Endothelial cell of umbilical vein (primary cell): ENCODE measurements around the gene ISL2. TPM values are rescaled to one million over a fixed set of nuclear protein-coding genes. Genes with fewer than 3 reads are reported as not detected.

Experiments used
- BruUV-seq: library from RNA; stranded (reverse); fragments of 400-500 nt; replicated peaks from 2 replicates; lab custom pipeline; 2021; lab: Mats Ljungman, UMichigan
- CTCF ChIA-PET: fragments of 300-600, 350-600 bp; sonication (Branson Sonifier 250); formaldehyde crosslinking; loops from one replicate; lab custom pipeline; 2021; ENCODE audit warnings: antibody characterized with exemption, inconsistent platforms; lab: Charles Lee
- POLR2A ChIA-PET: fragments of 300-600, 350-600 bp; sonication (Branson Sonifier 250); formaldehyde crosslinking; loops from one replicate; lab custom pipeline; 2021; ENCODE audit warnings: antibody characterized with exemption, inconsistent platforms; lab: Charles Lee
- DNase-seq: peaks from one replicate; pipeline ENCODE4 v3.0.0-alpha.2; 2011; ENCODE audit warnings: low read depth, low spot score
- FAIRE-seq: peaks from 2 replicates; lab custom pipeline; 2011; peaks lifted over from hg19 to GRCh38; lab: Jason Lieb, UNC
- H2AFZ ChIP-seq: 2 replicates; pipeline ENCODE4 v1.6.0; 2012; ENCODE audit warnings: low read depth, low read length, control low read depth, inconsistent platforms
- H3K27ac ChIP-seq: 2 replicates; pipeline ENCODE4 v1.5.1; 2011; ENCODE audit warnings: low read depth, mild to moderate bottlenecking, control low read depth, low read length, moderate library complexity; ENCODE audit not compliant: insufficient read depth
- H3K27me3 ChIP-seq, 2 experiments: 2 replicates each; pipeline versions ENCODE4 v1.6.0 to v1.6.1; 2011; ENCODE audit warnings: low read length in 2 of 2, mixed read lengths in 1 of 2; ENCODE audit not compliant: control insufficient read depth in 2 of 2, insufficient read depth in 2 of 2
- H3K36me3 ChIP-seq, 2 experiments: 2 replicates in 1 of 2; 3 replicates in 1 of 2; pipeline ENCODE4 v1.5.1; 2011; ENCODE audit warnings: low read length in 2 of 2, mild to moderate bottlenecking in 1 of 2, moderate library complexity in 1 of 2; ENCODE audit not compliant: control insufficient read depth in 2 of 2, insufficient read depth in 2 of 2; ENCODE audit errors: extremely low read depth in 1 of 2
- H3K4me1 ChIP-seq: 3 replicates; pipeline ENCODE4 v1.5.1; 2011; ENCODE audit warnings: mild to moderate bottlenecking, low read length; ENCODE audit not compliant: control insufficient read depth, insufficient read depth; ENCODE audit errors: extremely low read depth
- H3K4me2 ChIP-seq: 2 replicates; pipeline ENCODE4 v1.6.1; 2011; ENCODE audit warnings: low read length, control low read depth, mixed read lengths; ENCODE audit not compliant: insufficient read depth
- H3K4me3 ChIP-seq, 3 experiments: fragments of 200-600 bp in 1 of 3; sonication (generic), shearing (Covaris generic) in 1 of 3; replicated peaks in 1 of 3; 2 replicates each; pipeline ENCODE4 v1.5.1; 2011 to 2016; ENCODE audit warnings: control low read depth in 3 of 3, low read length in 3 of 3, mild to moderate bottlenecking in 2 of 3, inconsistent platforms in 1 of 3, low read depth in 1 of 3, moderate library complexity in 1 of 3; ENCODE audit not compliant: insufficient read depth in 1 of 3
- H3K79me2 ChIP-seq: 2 replicates; pipeline ENCODE4 v1.6.0; 2012; ENCODE audit warnings: low read length, inconsistent platforms; ENCODE audit not compliant: control insufficient read depth, insufficient read depth
- H3K9ac ChIP-seq: replicated peaks from 2 replicates; pipeline ENCODE3; 2011; ENCODE audit warnings: low read length, control low read depth; ENCODE audit not compliant: insufficient read depth; ENCODE audit errors: extremely low read depth
- H3K9me1 ChIP-seq: replicated peaks from 3 replicates; pipeline ENCODE4 v1.6.0; 2011; ENCODE audit warnings: mild to moderate bottlenecking, low read length; ENCODE audit not compliant: control insufficient read depth, insufficient read depth; ENCODE audit errors: extremely low read depth
- H3K9me3 ChIP-seq: replicated peaks from 2 replicates; pipeline ENCODE4 v1.5.1; 2012; ENCODE audit warnings: low read length, inconsistent platforms; ENCODE audit not compliant: control insufficient read depth, insufficient read depth
- H4K20me1 ChIP-seq: replicated peaks from 2 replicates; pipeline ENCODE3; 2011; ENCODE audit warnings: mild to moderate bottlenecking, low read length; ENCODE audit not compliant: control insufficient read depth, insufficient read depth; ENCODE audit errors: extremely low read depth
- EZH2 ChIP-seq: IDR thresholded peaks from 2 replicates; pipeline ENCODE4 v1.6.1; 2012; ENCODE audit warnings: borderline replicate concordance, low read depth, mild to moderate bottlenecking, moderate library complexity, low read length, inconsistent platforms; ENCODE audit not compliant: severe bottlenecking
- FOS ChIP-seq: IDR thresholded peaks from 2 replicates; pipeline ENCODE4 v1.6.1; 2011; ENCODE audit warnings: mild to moderate bottlenecking, low read length, moderate library complexity, borderline replicate concordance; ENCODE audit not compliant: insufficient read depth
- GATA2 ChIP-seq: IDR thresholded peaks from 2 replicates; pipeline ENCODE4 v1.7.0; 2011; ENCODE audit warnings: low read depth, mild to moderate bottlenecking, moderate library complexity, mixed read lengths, low read length; ENCODE audit not compliant: insufficient read length, insufficient read depth
- JUN ChIP-seq: IDR thresholded peaks from 2 replicates; pipeline ENCODE4 v1.6.1; 2011; ENCODE audit warnings: borderline replicate concordance, low read depth; ENCODE audit not compliant: insufficient read length, insufficient read depth
- MYC ChIP-seq: IDR thresholded peaks from one replicate; pipeline ENCODE4 v1.6.1; 2011; ENCODE audit warnings: mild to moderate bottlenecking, low read depth, low read length
- POLR2A ChIP-seq: IDR thresholded peaks from 2 replicates; pipeline ENCODE4 v1.6.1; 2012; ENCODE audit warnings: low read depth, mild to moderate bottlenecking, control low read depth, low read length
- POLR2AphosphoS5 ChIP-seq: IDR thresholded peaks from 2 replicates; pipeline ENCODE4 v1.6.1; 2012; ENCODE audit warnings: low read depth, mild to moderate bottlenecking, control low read depth, low read length, moderate library complexity; ENCODE audit not compliant: insufficient read depth
- dilution Hi-C: fragments of 300-500 bp; cut with MboI; formaldehyde crosslinking; loops from one replicate; pipeline ENCODE4 v1.15.0; 2019; ENCODE audit warnings: low sequenced_read_pairs; ENCODE audit not compliant: extremely low pct_ligation_motif_present
- intact Hi-C: fragments of 100-400 bp; cut with micrococcal nuclease; formaldehyde crosslinking; loops from one replicate; pipeline ENCODE4 v1.10.0; 2022
- polyA plus RNA-seq, 4 experiments: library from polyadenylated mRNA; depleted of rRNA in 3 of 4; stranded (reverse) in 3 of 4; unstranded in 1 of 4; fragments of >200 nt; gene quantifications; 2 replicates each; pipeline versions ENCODE4 v1.2.1 to v1.2.3, GENCODE V29; 2011 to 2012; ENCODE audit warnings: missing spikeins in 1 of 4
- total RNA-seq: library from RNA; stranded (reverse); gene quantifications from 2 replicates; pipeline ENCODE4 v1.2.3, GENCODE V29; 2021
- TF ChIP-seq, protein P1 (sequence below), 2 donors: IDR thresholded peaks; 1 replicate in 1 of 2; 2 replicates in 1 of 2; pipeline ENCODE4 v1.5.1; 2011; ENCODE audit warnings: low read length in 2 of 2, mild to moderate bottlenecking in 2 of 2, moderate library complexity in 2 of 2, control low read depth in 1 of 2, inconsistent platforms in 1 of 2, low read depth in 1 of 2; ENCODE audit not compliant: insufficient read depth in 1 of 2; ENCODE audit errors: extremely low read depth in 1 of 2
- TF ChIP-seq, protein P2 (sequence below): IDR thresholded peaks from 2 replicates; pipeline ENCODE4 v1.6.1; 2011; ENCODE audit not compliant: insufficient read depth, insufficient read length

ISL2 gene
- total and polyA plus RNA-seq, 2 donors (not counting 3 experiments of a cell fraction or from before 2014, with no cell fraction given): 0.10 TPM; not detected in 1

GRCh38 chr15:76358453-76358852, 21.9 kb downstream of the ISL2 start:
- no peak for DNase-seq
- Histone ChIP-seq H3K79me2 (no peaks in the 10 kb centered on the region), H3K4me2 (no peak overlapping the region), H3K27ac (no peak overlapping the region), H4K20me1 (no peaks in the 10 kb centered on the region), H3K9me1 (no peaks in the 10 kb centered on the region), H3K9ac (no peak overlapping the region), H2AFZ (no peak overlapping the region), H3K4me3 (no peak overlapping the region), H3K36me3 (no peaks in the 10 kb centered on the region), H3K9me3 (no peaks in the 10 kb centered on the region), H3K27me3 (no peaks in the 10 kb centered on the region), H3K4me1 (no peaks in the 10 kb centered on the region)
- ChIA-PET CTCF (no interaction called here), POLR2A (no interaction called here)
- dilution Hi-C loops (no loop called here), intact Hi-C loops (no loop called here)
- no peak for FAIRE-seq
- no TSS peak for BruUV-seq
- TF ChIP-seq JUN (no peak), EZH2 (no peak), POLR2A (no peak), MYC (no peak), FOS (no peak), GATA2 (no peak), POLR2AphosphoS5 (no peak)
- TF ChIP-seq, protein P1, sequence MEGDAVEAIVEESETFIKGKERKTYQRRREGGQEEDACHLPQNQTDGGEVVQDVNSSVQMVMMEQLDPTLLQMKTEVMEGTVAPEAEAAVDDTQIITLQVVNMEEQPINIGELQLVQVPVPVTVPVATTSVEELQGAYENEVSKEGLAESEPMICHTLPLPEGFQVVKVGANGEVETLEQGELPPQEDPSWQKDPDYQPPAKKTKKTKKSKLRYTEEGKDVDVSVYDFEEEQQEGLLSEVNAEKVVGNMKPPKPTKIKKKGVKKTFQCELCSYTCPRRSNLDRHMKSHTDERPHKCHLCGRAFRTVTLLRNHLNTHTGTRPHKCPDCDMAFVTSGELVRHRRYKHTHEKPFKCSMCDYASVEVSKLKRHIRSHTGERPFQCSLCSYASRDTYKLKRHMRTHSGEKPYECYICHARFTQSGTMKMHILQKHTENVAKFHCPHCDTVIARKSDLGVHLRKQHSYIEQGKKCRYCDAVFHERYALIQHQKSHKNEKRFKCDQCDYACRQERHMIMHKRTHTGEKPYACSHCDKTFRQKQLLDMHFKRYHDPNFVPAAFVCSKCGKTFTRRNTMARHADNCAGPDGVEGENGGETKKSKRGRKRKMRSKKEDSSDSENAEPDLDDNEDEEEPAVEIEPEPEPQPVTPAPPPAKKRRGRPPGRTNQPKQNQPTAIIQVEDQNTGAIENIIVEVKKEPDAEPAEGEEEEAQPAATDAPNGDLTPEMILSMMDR (IDR thresholded peaks at IDR 0.05; ENCODE audit: extremely low read depth in 1 of 2, insufficient read depth in 1 of 2, low read depth in 1 of 2, low read length in 2 of 2): no peak
- TF ChIP-seq, protein P2, sequence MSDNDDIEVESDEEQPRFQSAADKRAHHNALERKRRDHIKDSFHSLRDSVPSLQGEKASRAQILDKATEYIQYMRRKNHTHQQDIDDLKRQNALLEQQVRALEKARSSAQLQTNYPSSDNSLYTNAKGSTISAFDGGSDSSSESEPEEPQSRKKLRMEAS: no peak
